GM21515 (cell line): ENCODE results near the gene KLHDC2.
"Not testable (repeated sequence)": the region's sequence is repeated elsewhere in the genome, so short reads cannot be mapped to it uniquely, and the experiment has no call there.

Experiments
- ATAC-seq: cut with Tn5 transposase; IDR thresholded peaks from one replicate; pipeline ENCODE4 v1.9.1; 2021; ENCODE audit not compliant: unreplicated experiment

Gene KLHDC2

GRCh38 chr14:49774106-49774505, 6.2 kb downstream of the KLHDC2 start:
- ATAC-seq = no peak

GRCh38 chr14:49778421-49778820, 10.5 kb downstream of the KLHDC2 start:
- ATAC-seq = no peak

- not testable (repeated sequence) for ATAC-seq
These were observed 13.1 kb downstream of the KLHDC2 start for GRCh38 chr14:49781040-49781439.

- ATAC-seq = no peak
These were observed 15.6 kb downstream of the KLHDC2 start for GRCh38 chr14:49783394-49784014.

- no peak for ATAC-seq
These were observed 18.4 kb downstream of the KLHDC2 start for GRCh38 chr14:49786315-49786714.

- ATAC-seq = no peak
These were observed 24.7 kb downstream of the KLHDC2 start for GRCh38 chr14:49792618-49793017.

- no peak for ATAC-seq
These were observed 28.1 kb downstream of the KLHDC2 start for GRCh38 chr14:49796025-49796424.

GRCh38 chr14:49808780-49809179, 40.8 kb downstream of the KLHDC2 start:
- no peak for ATAC-seq

- ATAC-seq = not testable (repeated sequence)
These were observed 48.2 kb downstream of the KLHDC2 start for GRCh38 chr14:49816118-49816517.

- ATAC-seq = no peak
These were observed 48.9 kb downstream of the KLHDC2 start for GRCh38 chr14:49816844-49817243.

GRCh38 chr14:49820176-49820575, 52.2 kb downstream of the KLHDC2 start:
- ATAC-seq = no peak

GRCh38 chr14:49828640-49829039, 60.7 kb downstream of the KLHDC2 start:
- no peak for ATAC-seq
